Motor neuron (in vitro differentiated cells): ENCODE results near the gene PSPC1. TPM values are rescaled to one million over a fixed set of nuclear protein-coding genes. Genes with fewer than 3 reads are reported as not detected.
"Not testable (repeated sequence)": the region's sequence is repeated elsewhere in the genome, so short reads cannot be mapped to it uniquely, and the experiment has no call there.

Experiments
- ATAC-seq, 8 experiments: fragments of 200-7000 bp; cut with Tn5 transposase; replicated peaks in 6 of 8; 2 replicates each; pipeline ENCODE4 v1.8.0; 2021; ENCODE audit warnings: mild to moderate bottlenecking in 8 of 8, moderate library complexity in 8 of 8
- H3K27ac ChIP-seq, 2 donors: fragments of 250-450 bp; sonication (Bioruptor Pico); 2 replicates each; pipeline ENCODE4 v1.9.0; 2021; ENCODE audit warnings: antibody characterized with exemption in 2 of 2, mild to moderate bottlenecking in 2 of 2, moderate library complexity in 1 of 2
- H3K4me1 ChIP-seq, 2 donors: fragments of 250-450 bp; sonication (Bioruptor Pico); replicated peaks in 1 of 2; 2 replicates each; pipeline ENCODE4 v1.6.1; 2021; ENCODE audit warnings: antibody characterized with exemption in 2 of 2, mild to moderate bottlenecking in 2 of 2, moderate library complexity in 1 of 2
- H3K4me3 ChIP-seq, 5 donors: fragments of 250-450 bp; sonication (Bioruptor Pico); 2 replicates each; pipeline ENCODE4 v1.9.0; 2021; ENCODE audit warnings: antibody characterized with exemption in 5 of 5, mild to moderate bottlenecking in 5 of 5, moderate library complexity in 4 of 5
- WGBS, 10 experiments: fragments of 450-650 bp; shearing (Covaris generic); methylation state at CpG; one replicate each; pipeline ENCODE4 v1.0.0; 2022; 5-methylcytosine and 5-hydroxymethylcytosine counted together
- in situ Hi-C, 9 experiments: fragments of 400-800 bp; cut with MboI; loops; one replicate each; pipeline ENCODE4 v1.15.0; 2021; ENCODE audit warnings: low sequenced_read_pairs in 9 of 9, low pct_unique_long_range_greater_than_20kb in 2 of 9; ENCODE audit not compliant: unreplicated experiment in 9 of 9
- total RNA-seq, 8 experiments: library from RNA; unstranded; fragments of 300-600 nt; gene quantifications; 2 replicates each; pipeline versions ENCODE4 v1.2.3 to v1.2.4, GENCODE V29; 2022

The PSPC1 gene
- total RNA-seq, 8 experiments from 2014 or later = 46.0 to 103 (median 49.2) TPM

GRCh38 chr13:19791953-19792537, 9.3 kb upstream of the PSPC1 start:
- ATAC-seq = no peak
- Histone ChIP-seq H3K4me3 (no peak overlapping the region), H3K4me1 (no peaks in the 10 kb centered on the region), H3K27ac (no peak overlapping the region)
- in situ Hi-C loops = loop anchor here in 1 of 9 experiments (25.0 kb wide), 1 partner anchor 95 kb away; no protein-coding TSS in a partner anchor
- 67 to 100% (median 79%) methylated on average over 1 to 5 of the region's 7 CpGs; no CpG with 5 or more reads in 1 of the 10 experiments for WGBS, 10 experiments

GRCh38 chr13:19782049-19782726, 557 bp downstream of the PSPC1 start:
- peak overlapping the region; percentile 89 to 91 for H3K27ac ChIP-seq
- ATAC-seq = peak; percentile 64 to 78 (median 71)
- H3K4me3 ChIP-seq = peak overlapping the region; percentile 59 to 87 (median 64)
- peaks cover 6 to 8% of the 10 kb centered on the region in 2 donors for H3K4me1 ChIP-seq
- WGBS, 10 experiments = 0 to 10% (median 0%) methylated on average over 2 to 18 of the region's 77 CpGs; no CpG with 5 or more reads in 4 of the 10 experiments
- in situ Hi-C loops = loop anchor here in 1 of 9 experiments (25.0 kb wide), 1 partner anchor 105 kb away; no protein-coding TSS in a partner anchor

GRCh38 chr13:19781526-19781925, 1.2 kb downstream of the PSPC1 start:
- 4 to 65% (median 18%) methylated on average over 4 to 8 of the region's 9 CpGs for WGBS, 10 experiments
- ATAC-seq = no peak
- in situ Hi-C loops = loop anchor here in 1 of 9 experiments (25.0 kb wide), 1 partner anchor 106 kb away; no protein-coding TSS in a partner anchor
- H3K27ac ChIP-seq = peak overlapping the region; percentile 89 to 91
- peaks cover 6 to 8% of the 10 kb centered on the region in 2 donors for H3K4me1 ChIP-seq
- H3K4me3 ChIP-seq = peak overlapping the region; percentile 59 to 87 (median 64)

- WGBS, 10 experiments = 91 to 100% (median 97%) methylated on average over 1 to 14 of the region's 22 CpGs
- in situ Hi-C loops = loop anchor here in 1 of 9 experiments (25.0 kb wide), 1 partner anchor 106 kb away; no protein-coding TSS in a partner anchor
- not testable (repeated sequence) for H3K4me1 ChIP-seq, ATAC-seq, H3K27ac ChIP-seq
- H3K4me3 ChIP-seq = peak overlapping the region; percentile 59 to 87 (median 64)
Measured at GRCh38 chr13:19780753-19781418, 1.9 kb downstream of the PSPC1 start.

GRCh38 chr13:19772306-19772705, 10.4 kb downstream of the PSPC1 start:
- 90 to 100% (median 100%) methylated on average over 1 to 6 of the region's 6 CpGs; no CpG with 5 or more reads in 3 of the 10 experiments for WGBS, 10 experiments
- Histone ChIP-seq H3K4me3 (no peak overlapping the region), H3K4me1 (peaks cover 0 to 2% of the 10 kb centered on the region in 2 donors), H3K27ac (no peak overlapping the region)
- in situ Hi-C loops = no loop called here
- no peak for ATAC-seq

- in situ Hi-C loops = no loop called here
- 70 to 100% (median 91%) methylated on average over 1 to 2 of the region's 2 CpGs; no CpG with 5 or more reads in 1 of the 10 experiments for WGBS, 10 experiments
- no peak for ATAC-seq
- no peak overlapping the region for H3K4me3 ChIP-seq
- no peak overlapping the region for H3K27ac ChIP-seq
- H3K4me1 ChIP-seq = no peaks in the 10 kb centered on the region
Measured at GRCh38 chr13:19769854-19770253, 12.9 kb downstream of the PSPC1 start.

GRCh38 chr13:19767966-19768365, 14.8 kb downstream of the PSPC1 start:
- in situ Hi-C loops = no loop called here
- H3K27ac ChIP-seq = no peak overlapping the region
- WGBS, 10 experiments = 80 to 100% (median 92%) methylated on average over 1 to 2 of the region's 2 CpGs; no CpG with 5 or more reads in 1 of the 10 experiments
- no peak overlapping the region for H3K4me3 ChIP-seq
- no peaks in the 10 kb centered on the region for H3K4me1 ChIP-seq
- ATAC-seq = no peak

GRCh38 chr13:19766591-19766990, 16.2 kb downstream of the PSPC1 start:
- in situ Hi-C loops = no loop called here
- Histone ChIP-seq H3K4me3 (no peak overlapping the region), H3K4me1 (no peaks in the 10 kb centered on the region), H3K27ac (no peak overlapping the region)
- ATAC-seq = peak in 5 of 8 experiments; percentile 69 to 85 (median 83)
- 52 to 100% (median 76%) methylated on average over 1 to 5 of the region's 5 CpGs; no CpG with 5 or more reads in 4 of the 10 experiments for WGBS, 10 experiments

GRCh38 chr13:19764237-19764636, 18.5 kb downstream of the PSPC1 start:
- 72 to 100% (median 100%) methylated on average over 1 to 2 of the region's 2 CpGs; no CpG with 5 or more reads in 1 of the 10 experiments for WGBS, 10 experiments
- ATAC-seq = no peak
- no peak overlapping the region for H3K27ac ChIP-seq

GRCh38 chr13:19763618-19764017, 19.1 kb downstream of the PSPC1 start:
- Histone ChIP-seq H3K4me3 (no peak overlapping the region), H3K4me1 (no peaks in the 10 kb centered on the region), H3K27ac (no peak overlapping the region)
- in situ Hi-C loops = no loop called here
- no peak for ATAC-seq
- 82 to 100% (median 93%) methylated on average over 1 to 10 of the region's 10 CpGs; no CpG with 5 or more reads in 3 of the 10 experiments for WGBS, 10 experiments

More at GRCh38 chr13:19764237-19764636, 18.5 kb downstream of the PSPC1 start:
- no peaks in the 10 kb centered on the region for H3K4me1 ChIP-seq
- H3K4me3 ChIP-seq = no peak overlapping the region
- in situ Hi-C loops = no loop called here

- H3K4me1 ChIP-seq = no peaks in the 10 kb centered on the region
- no peak overlapping the region for H3K27ac ChIP-seq
- no peak overlapping the region for H3K4me3 ChIP-seq
- WGBS, 10 experiments = 56 to 100% (median 93%) methylated on average over 1 to 5 of the region's 5 CpGs
- in situ Hi-C loops = no loop called here
- no peak for ATAC-seq
Measured at GRCh38 chr13:19759669-19760068, 23.1 kb downstream of the PSPC1 start.

GRCh38 chr13:19742643-19743042, 40.1 kb downstream of the PSPC1 start:
- WGBS, 10 experiments = 76 to 100% (median 83%) methylated on average over 1 to 5 of the region's 5 CpGs; no CpG with 5 or more reads in 3 of the 10 experiments
- in situ Hi-C loops = no loop called here
- no peak overlapping the region for H3K4me3 ChIP-seq
- H3K4me1 ChIP-seq = no peaks in the 10 kb centered on the region
- ATAC-seq = peak in 5 of 8 experiments; percentile 29 to 58 (median 48)
- no peak overlapping the region for H3K27ac ChIP-seq
